ENCODE measurements around the gene CCM2.
"Not testable (repeated sequence)": the region's sequence is repeated elsewhere in the genome, so short reads cannot be mapped to it uniquely, and the experiment has no call there.

Gene CCM2

DNA sequence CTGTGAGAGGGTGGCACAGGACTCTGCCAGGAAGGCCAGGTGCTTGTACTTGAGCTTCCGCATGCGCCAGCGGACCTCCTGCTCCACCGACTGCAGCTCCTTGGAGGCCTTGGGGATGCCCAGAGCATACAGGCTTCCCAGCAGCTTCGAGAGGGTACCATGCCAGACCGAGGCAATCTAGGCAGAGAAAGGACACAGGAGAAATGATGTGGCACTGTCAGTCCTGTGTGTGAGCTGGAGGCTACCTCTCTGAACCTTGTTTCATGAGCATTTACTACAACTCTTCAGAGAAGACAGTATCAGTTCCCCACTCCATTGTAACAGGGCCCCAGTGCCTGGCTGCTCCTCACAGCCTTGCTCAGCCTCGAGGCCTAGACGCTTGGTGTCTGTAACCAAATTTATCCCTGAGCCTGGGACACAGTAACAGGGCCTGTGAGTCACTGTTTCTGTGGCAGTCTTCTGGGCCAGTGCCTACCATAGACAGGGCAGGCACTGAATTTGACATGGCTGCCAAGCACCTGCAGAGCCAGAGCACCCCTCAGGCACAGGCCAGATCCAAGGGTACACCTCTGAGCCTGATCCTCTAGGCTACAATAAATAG, 105.7 kb downstream of the CCM2 start:
- Mint-ChIP-seq H3K27ac (ENCODE audit: low read depth) (no peak overlapping the region), H3K36me3 (ENCODE audit: insufficient read depth) (peaks cover 46% of the 10 kb centered on the region), H3K4me1 (peaks cover 23% of the 10 kb centered on the region), H3K9me3 (no peaks in the 10 kb centered on the region), H3K27me3 (no peaks in the 10 kb centered on the region), H3K4me3 (no peak overlapping the region)
- ATAC-seq (replicated peaks; ENCODE audit: extremely low read depth, poor library complexity, severe bottlenecking) (no peak), DNase-seq (ENCODE audit: low spot score in 2 of 2) (no peak)

DNA sequence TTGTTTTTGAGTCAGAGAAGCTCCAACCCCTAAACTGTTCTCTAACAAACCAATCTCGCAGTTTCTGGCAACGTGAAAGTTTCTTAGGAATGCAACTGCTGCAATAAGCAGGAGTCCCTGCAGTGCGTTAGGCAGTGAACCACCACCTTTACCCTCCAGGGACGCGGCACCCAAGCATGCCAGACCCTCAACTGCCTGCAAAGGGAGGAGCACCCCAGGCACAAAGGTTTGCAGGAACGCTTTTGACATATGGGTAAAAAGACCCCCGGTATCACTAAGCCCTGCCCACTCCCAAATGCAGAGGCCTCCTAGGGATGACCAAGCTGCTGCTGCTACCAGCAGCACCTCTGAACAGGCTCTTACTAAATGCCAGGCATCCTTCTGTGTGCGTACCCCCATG, 106.8 kb downstream of the CCM2 start:
- Mint-ChIP-seq H3K27me3 (no peaks in the 10 kb centered on the region), H3K9me3 (no peaks in the 10 kb centered on the region), H3K4me3 (no peak overlapping the region), H3K27ac (ENCODE audit: low read depth) (no peak overlapping the region), H3K4me1 (peaks cover 34% of the 10 kb centered on the region), H3K36me3 (ENCODE audit: insufficient read depth) (peaks cover 53% of the 10 kb centered on the region)
- no peak for DNase-seq (ENCODE audit: low spot score in 2 of 2)
- no peak for ATAC-seq (replicated peaks; ENCODE audit: extremely low read depth, poor library complexity, severe bottlenecking)

DNA sequence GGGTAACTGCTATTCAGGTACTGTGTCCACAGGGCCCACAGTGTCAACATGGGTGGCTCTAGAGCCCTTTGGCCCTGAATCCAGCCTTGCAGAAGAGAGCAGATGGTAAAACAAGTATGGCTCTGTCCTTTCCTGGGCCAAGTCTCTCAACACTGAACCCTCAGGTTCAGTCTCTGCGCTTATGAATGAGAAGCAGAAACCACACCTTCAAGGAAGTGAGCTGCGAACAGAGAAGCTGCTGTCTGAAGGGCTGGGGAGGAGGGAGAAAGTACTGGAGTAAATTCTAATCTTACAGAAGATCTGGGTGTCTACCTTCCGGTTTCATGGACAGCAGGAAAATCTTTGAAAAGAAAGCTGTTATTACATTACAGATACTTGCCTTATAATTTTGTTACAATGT, 107.4 kb downstream of the CCM2 start:
- H3K36me3 Mint-ChIP-seq (ENCODE audit: insufficient read depth), result peaks cover 51% of the 10 kb centered on the region
- H3K27me3 Mint-ChIP-seq, result no peaks in the 10 kb centered on the region
- peaks cover 37% of the 10 kb centered on the region for H3K4me1 Mint-ChIP-seq
- no peak for DNase-seq (ENCODE audit: low spot score in 2 of 2)
- no peaks in the 10 kb centered on the region for H3K9me3 Mint-ChIP-seq
- no peak for ATAC-seq (replicated peaks; ENCODE audit: extremely low read depth, poor library complexity, severe bottlenecking)
- no peak overlapping the region for H3K4me3 Mint-ChIP-seq
- no peak overlapping the region for H3K27ac Mint-ChIP-seq (ENCODE audit: low read depth)

DNA sequence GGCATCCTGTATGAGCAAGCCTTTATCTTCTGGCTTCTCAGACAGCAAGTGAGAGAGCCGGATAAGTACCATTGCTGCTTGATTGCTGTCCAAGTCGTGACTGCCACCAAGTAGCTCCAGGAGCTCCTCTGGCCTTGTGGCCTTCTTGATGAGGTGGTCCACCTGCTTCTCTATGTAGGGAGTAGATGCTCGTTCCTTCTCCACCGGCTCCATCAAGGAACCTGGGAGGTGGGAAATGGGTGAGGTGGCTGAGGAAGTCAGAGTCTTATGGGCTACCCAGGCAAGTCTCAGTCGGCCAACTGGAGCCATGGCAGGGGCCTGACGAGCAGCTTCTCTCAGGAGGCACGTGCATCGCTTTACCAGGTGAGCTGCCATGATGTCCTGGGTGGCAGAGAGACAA, 108.9 kb downstream of the CCM2 start:
- peak overlapping the region; percentile 57 for H3K27ac Mint-ChIP-seq (ENCODE audit: low read depth)
- ATAC-seq (replicated peaks; ENCODE audit: extremely low read depth, poor library complexity, severe bottlenecking) (no peak), DNase-seq (ENCODE audit: low spot score in 2 of 2) (no peak)
- H3K4me1 Mint-ChIP-seq, result peaks cover 37% of the 10 kb centered on the region
- peak overlapping the region; percentile 11 for H3K4me3 Mint-ChIP-seq
- no peaks in the 10 kb centered on the region for H3K9me3 Mint-ChIP-seq
- H3K36me3 Mint-ChIP-seq (ENCODE audit: insufficient read depth), result peaks cover 45% of the 10 kb centered on the region
- H3K27me3 Mint-ChIP-seq, result peaks cover 1% of the 10 kb centered on the region

DNA sequence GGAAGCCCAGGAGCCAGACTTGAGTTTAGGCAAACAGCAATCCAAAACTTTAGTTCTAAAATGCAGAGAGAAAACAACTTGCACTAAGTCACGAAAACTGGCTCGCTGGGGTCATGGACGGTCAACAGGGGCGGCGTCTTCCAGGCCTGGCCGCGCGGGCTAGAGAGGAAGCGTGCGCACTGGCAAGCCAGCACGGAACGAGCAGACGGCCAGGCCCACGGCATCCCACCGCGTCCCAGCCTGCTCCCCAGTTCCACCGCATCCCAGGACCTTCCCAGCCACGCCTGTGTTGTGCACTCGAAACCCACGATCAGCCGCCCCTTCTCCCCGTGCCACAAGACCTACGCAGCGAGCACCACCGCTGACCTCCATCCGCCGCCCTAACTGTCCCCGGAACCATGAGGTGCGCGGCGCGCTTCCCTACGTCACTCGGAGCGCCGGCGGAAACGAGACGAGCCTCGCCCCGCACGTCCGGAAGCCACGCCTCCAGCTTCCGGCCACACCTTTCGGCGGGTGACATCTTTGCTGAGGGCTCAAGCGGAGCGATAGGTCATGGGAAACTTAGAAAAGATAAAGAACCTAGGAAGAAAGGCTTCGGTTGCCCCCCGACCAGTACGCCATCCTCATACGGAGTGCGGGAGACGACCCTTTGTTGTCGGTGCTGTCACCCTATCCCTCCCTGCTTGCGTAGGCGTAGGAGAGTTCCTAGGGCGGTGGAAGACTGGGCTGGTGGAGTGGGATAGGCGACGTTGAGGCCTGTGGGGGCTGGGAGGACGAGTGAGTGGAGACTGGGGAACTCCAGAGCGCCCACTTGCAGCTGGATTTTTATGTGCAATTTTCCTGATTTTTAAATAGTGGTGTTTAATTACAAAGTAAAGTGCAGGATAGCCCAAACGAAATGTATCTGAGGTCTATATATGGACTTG, 111.6 kb downstream of the CCM2 start, which contains the start of gene TBRG4:
TBRG4 (minus strand) TSS at position 400 of the 926 bp plus-strand sequence. CDS start 2,460 bp downstream, outside the sequence.
- Mint-ChIP-seq H3K4me3 (peak within 1 kb of the TSS; percentile 93), H3K27me3 (peaks cover 12% of the 10 kb centered on the region), H3K4me1 (peaks cover 37% of the 10 kb centered on the region), H3K27ac (ENCODE audit: low read depth) (peak within 1 kb of the TSS; percentile 98), H3K36me3 (ENCODE audit: insufficient read depth) (peaks cover 29% of the 10 kb centered on the region), H3K9me3 (no peaks in the 10 kb centered on the region)
- DNase-seq (ENCODE audit: low spot score in 2 of 2) (peak; percentile 88), ATAC-seq (replicated peaks; ENCODE audit: extremely low read depth, poor library complexity, severe bottlenecking) (peak; percentile 91)

DNA sequence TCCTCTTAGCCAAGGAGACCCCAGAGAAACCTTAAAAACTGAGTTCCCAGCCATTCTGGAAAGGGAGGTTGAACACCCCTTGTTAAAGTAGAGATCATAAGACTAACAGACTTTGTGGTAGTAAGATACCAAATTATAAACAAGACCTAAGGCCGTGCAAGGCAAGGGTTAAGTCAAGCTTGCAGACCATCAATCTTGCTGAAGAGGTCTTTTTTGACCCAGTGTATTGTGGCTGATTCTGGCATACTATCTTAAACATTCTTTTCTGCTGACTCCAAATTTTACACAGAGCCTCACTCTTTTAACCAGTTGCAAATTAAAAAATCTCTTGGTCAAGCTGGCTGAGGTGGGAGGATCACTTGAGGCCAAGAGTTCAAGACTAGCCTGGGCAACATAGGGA, 112.6 kb downstream of the CCM2 start:
- peak overlapping the region; percentile 93 for H3K4me3 Mint-ChIP-seq
- DNase-seq (ENCODE audit: low spot score in 2 of 2) (no peak), ATAC-seq (replicated peaks; ENCODE audit: extremely low read depth, poor library complexity, severe bottlenecking) (no peak)
- H3K27me3 Mint-ChIP-seq, result peaks cover 23% of the 10 kb centered on the region
- H3K9me3 Mint-ChIP-seq, result no peaks in the 10 kb centered on the region
- H3K27ac Mint-ChIP-seq (ENCODE audit: low read depth), result no peak overlapping the region
- H3K4me1 Mint-ChIP-seq, result peaks cover 36% of the 10 kb centered on the region
- H3K36me3 Mint-ChIP-seq (ENCODE audit: insufficient read depth), result peaks cover 23% of the 10 kb centered on the region

DNA sequence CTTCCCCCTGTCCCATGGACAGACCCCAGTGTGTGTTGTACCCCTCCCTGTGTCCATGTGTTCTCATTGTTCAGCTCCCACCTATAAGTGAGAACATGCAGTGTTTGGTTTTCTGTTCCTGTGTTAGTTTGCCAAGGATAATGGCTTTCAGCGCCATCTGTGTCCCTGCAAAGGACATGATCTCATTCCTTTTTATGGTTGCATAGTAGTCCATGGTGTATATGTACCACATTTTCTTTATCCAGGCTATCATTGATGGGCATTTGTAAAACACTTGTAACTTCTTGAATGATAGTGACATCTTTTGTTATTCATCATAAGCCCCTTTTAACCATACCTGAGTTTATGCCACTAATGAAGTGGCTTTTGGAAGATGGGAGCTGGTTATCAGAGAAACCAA, 114.3 kb downstream of the CCM2 start:
- DNase-seq (ENCODE audit: low spot score in 2 of 2); H3K4me3 Mint-ChIP-seq; H3K9me3 Mint-ChIP-seq; H3K27ac Mint-ChIP-seq (ENCODE audit: low read depth); ATAC-seq (replicated peaks; ENCODE audit: extremely low read depth, poor library complexity, severe bottlenecking): not testable (repeated sequence)
- Mint-ChIP-seq H3K36me3 (ENCODE audit: insufficient read depth) (peaks cover 16% of the 10 kb centered on the region), H3K27me3 (peaks cover 24% of the 10 kb centered on the region), H3K4me1 (peaks cover 23% of the 10 kb centered on the region)

DNA sequence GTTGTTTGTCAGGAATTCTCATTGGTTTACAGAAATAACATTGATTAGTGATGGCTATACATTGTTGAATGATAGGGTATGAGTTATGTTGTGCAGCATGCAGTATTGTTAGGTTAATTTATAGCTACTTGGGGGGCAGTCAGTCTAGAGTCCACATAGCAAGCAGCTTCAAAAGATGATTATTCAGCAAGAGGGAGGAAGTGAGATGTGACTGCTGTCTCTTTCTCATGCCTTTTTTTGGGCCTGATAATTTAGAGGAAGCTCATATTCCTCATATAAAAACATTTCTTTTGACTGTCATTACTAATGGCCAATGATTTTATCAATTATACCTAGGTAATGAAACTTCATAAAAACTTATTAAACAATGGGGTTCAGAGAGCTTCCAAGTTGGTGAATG, 114.9 kb downstream of the CCM2 start:
- Mint-ChIP-seq H3K9me3 (no peaks in the 10 kb centered on the region), H3K27me3 (peaks cover 24% of the 10 kb centered on the region)
- DNase-seq (ENCODE audit: low spot score in 2 of 2), result no peak

DNA sequence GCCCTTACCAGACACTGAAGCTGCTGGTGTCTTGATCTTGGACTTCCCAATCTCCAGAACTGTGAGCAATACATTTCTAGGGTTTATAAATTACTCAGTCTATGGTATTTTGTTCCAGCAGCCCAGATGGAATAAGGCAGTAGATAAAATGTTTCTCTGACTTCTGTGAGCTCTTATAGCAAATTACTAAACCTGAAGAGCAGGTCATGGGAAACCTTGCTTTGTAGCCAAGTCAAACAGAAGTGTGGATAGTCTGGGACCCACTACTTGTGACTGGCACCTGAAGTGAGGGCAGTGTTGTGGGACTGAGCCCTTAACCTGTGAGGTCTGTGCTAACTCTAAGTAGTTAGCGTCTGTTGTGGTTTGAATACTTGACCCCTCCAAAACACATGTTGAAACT, 116.0 kb downstream of the CCM2 start:
- Mint-ChIP-seq H3K4me3 (no peak overlapping the region), H3K4me1 (peaks cover 11% of the 10 kb centered on the region), H3K9me3 (no peaks in the 10 kb centered on the region), H3K27ac (ENCODE audit: low read depth) (no peak overlapping the region), H3K36me3 (ENCODE audit: insufficient read depth) (peaks cover 11% of the 10 kb centered on the region), H3K27me3 (peaks cover 24% of the 10 kb centered on the region)
- DNase-seq (ENCODE audit: low spot score in 2 of 2), result no peak
- ATAC-seq (replicated peaks; ENCODE audit: extremely low read depth, poor library complexity, severe bottlenecking), result no peak

More for the DNA sequence above, 114.9 kb downstream of the CCM2 start:
- Mint-ChIP-seq H3K4me3 (no peak overlapping the region), H3K36me3 (ENCODE audit: insufficient read depth) (peaks cover 16% of the 10 kb centered on the region), H3K4me1 (peaks cover 22% of the 10 kb centered on the region), H3K27ac (ENCODE audit: low read depth) (no peak overlapping the region)
- no peak for ATAC-seq (replicated peaks; ENCODE audit: extremely low read depth, poor library complexity, severe bottlenecking)

DNA sequence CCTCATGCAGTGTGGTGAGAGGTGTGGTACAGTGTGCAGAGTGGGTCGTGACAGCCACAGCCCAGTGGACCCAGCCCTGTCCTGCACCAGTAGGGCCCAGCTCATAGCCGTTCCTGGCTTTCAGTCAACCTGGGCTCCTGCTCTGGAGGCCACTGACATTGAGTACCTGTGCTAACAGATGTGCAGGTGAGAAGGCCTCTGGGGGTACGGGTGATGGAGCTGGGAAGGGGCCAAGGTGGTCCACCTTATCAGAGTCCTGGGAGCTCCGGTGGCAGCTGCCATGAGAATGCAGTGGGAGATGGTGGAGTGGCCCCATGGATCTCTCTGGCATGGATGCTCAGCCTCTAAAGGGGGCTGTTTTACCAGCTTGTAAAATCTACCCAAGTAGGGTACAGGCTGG, 117.6 kb downstream of the CCM2 start:
- no peak for ATAC-seq (replicated peaks; ENCODE audit: extremely low read depth, poor library complexity, severe bottlenecking)
- Mint-ChIP-seq H3K4me1 (peaks cover 2% of the 10 kb centered on the region), H3K27ac (ENCODE audit: low read depth) (no peak overlapping the region), H3K27me3 (peaks cover 24% of the 10 kb centered on the region), H3K4me3 (no peak overlapping the region), H3K9me3 (no peaks in the 10 kb centered on the region), H3K36me3 (ENCODE audit: insufficient read depth) (peaks cover under 1% of the 10 kb centered on the region)
- no peak for DNase-seq (ENCODE audit: low spot score in 2 of 2)

DNA sequence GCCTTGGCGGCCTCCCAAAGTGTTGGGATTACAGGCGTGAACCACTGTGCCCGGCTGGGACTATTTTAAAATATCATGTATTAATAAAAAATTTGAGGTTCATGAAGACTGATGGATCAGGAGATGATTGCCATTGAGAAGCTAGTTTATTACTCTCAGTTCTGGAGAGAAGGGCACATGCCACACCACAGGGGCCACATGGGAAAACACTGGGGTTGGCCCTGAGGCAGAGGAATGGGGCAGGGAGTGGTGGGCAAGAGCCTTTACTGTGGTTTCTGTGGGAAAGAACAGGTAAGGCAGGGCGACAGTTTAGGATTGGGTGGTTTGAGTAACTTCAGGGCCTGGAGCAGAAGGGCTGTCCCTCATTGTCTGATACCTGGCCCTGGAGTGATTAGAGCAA, 118.3 kb downstream of the CCM2 start:
- Mint-ChIP-seq H3K27ac (ENCODE audit: low read depth) (no peak overlapping the region), H3K36me3 (ENCODE audit: insufficient read depth) (peaks cover 3% of the 10 kb centered on the region), H3K9me3 (no peaks in the 10 kb centered on the region), H3K27me3 (peaks cover 24% of the 10 kb centered on the region), H3K4me1 (peaks cover 9% of the 10 kb centered on the region), H3K4me3 (no peak overlapping the region)
- ATAC-seq (replicated peaks; ENCODE audit: extremely low read depth, poor library complexity, severe bottlenecking) (no peak), DNase-seq (ENCODE audit: low spot score in 2 of 2) (no peak)

DNA sequence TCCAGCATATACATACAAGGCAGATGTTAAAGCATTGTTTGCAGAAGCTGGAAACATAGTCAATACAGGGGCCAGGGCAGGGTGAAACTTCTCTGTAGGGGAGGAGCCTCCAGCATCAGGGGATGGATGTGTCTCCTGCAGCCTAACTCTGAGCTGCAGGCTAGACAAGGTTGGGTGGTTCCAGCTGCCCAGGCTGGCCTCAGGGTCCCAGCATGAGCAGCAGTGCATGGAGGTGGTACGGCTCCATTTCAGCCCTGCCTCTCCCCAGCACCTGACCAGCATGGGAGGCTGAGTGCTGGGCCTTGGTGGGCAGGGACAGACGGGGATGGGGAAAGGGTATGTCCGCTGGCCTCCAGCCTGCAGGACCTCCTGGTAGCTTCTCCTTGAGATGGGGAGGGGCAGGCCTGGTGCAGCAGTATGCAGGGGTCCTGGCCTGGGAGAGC, 118.9 kb downstream of the CCM2 start:
- no peak for ATAC-seq (replicated peaks; ENCODE audit: extremely low read depth, poor library complexity, severe bottlenecking)
- Mint-ChIP-seq H3K27me3 (peaks cover 22% of the 10 kb centered on the region), H3K27ac (ENCODE audit: low read depth) (no peak overlapping the region), H3K4me1 (peaks cover 14% of the 10 kb centered on the region), H3K9me3 (no peaks in the 10 kb centered on the region), H3K36me3 (ENCODE audit: insufficient read depth) (peaks cover 3% of the 10 kb centered on the region), H3K4me3 (no peak overlapping the region)
- DNase-seq (ENCODE audit: low spot score in 2 of 2), result no peak

DNA sequence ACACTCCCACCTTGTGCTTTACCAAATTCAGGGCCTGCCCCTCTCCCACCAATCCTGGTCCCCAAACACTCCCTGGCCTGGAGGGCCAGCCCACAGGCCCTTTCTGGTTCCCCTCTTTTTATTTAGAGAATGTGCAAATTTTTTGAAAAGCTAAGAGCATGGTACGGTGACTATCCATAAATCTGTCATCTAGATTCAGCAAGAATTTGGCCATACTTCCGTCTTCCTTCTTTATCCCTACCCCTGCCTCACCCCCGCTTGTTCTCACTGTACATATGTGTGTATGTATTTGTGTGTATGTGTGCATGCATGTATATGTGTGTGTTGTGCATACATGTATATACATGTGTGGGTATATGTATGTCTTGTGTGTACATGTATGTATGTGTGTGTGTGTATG, 119.5 kb downstream of the CCM2 start:
- H3K27ac Mint-ChIP-seq (ENCODE audit: low read depth), result no peak overlapping the region
- no peaks in the 10 kb centered on the region for H3K9me3 Mint-ChIP-seq
- DNase-seq (ENCODE audit: low spot score in 2 of 2) (no peak), ATAC-seq (replicated peaks; ENCODE audit: extremely low read depth, poor library complexity, severe bottlenecking) (no peak)
- H3K4me1 Mint-ChIP-seq, result peaks cover 14% of the 10 kb centered on the region
- H3K27me3 Mint-ChIP-seq, result peaks cover 16% of the 10 kb centered on the region
- H3K36me3 Mint-ChIP-seq (ENCODE audit: insufficient read depth), result peaks cover 3% of the 10 kb centered on the region
- H3K4me3 Mint-ChIP-seq, result no peak overlapping the region
